Panc1 (cell line): Measurements from ENCODE around the gene PTPN9. TPM values are rescaled to one million over a fixed set of nuclear protein-coding genes. Genes with fewer than 3 reads are reported as not detected.

Source experiments
- total RNA-seq: library from RNA; stranded (reverse); gene quantifications from one replicate; pipeline ENCODE4 v1.2.1, GENCODE V29; 2021; ENCODE audit not compliant: unreplicated experiment

PTPN9 gene
- total RNA-seq, 1 experiment from 2014 or later: 38.4 TPM

Other genes with a start within 250 kb of the PTPN9 start
- 250 TPM for gene COMMD4, start 243.3 kb downstream of the PTPN9 start, total RNA-seq
- gene NEIL1, start 232.3 kb downstream of the PTPN9 start, total RNA-seq: 3.4 TPM
- 127 TPM for gene MAN2C1, start 210.7 kb downstream of the PTPN9 start, total RNA-seq
- gene SIN3A, start 127.6 kb downstream of the PTPN9 start, total RNA-seq: 107 TPM
- 52.1 TPM for gene SNUPN, start 46.4 kb upstream of the PTPN9 start, total RNA-seq
- gene IMP3, start 60.9 kb upstream of the PTPN9 start, total RNA-seq: 56.0 TPM
- gene SNX33, start 68.6 kb upstream of the PTPN9 start, total RNA-seq: 17.0 TPM
- gene CSPG4, start 133.5 kb upstream of the PTPN9 start, total RNA-seq: 17.5 TPM